ENCODE data around the gene SERPIND1.

The SERPIND1 gene

GRCh38 chr22:20829491-20830134, 55.7 kb downstream of the SERPIND1 start:
- TF ChIP-seq CTCF (IDR thresholded peaks at IDR 0.05; ENCODE audit: low read depth, low read length): no peak
- TF ChIP-seq POLR2A (IDR thresholded peaks at IDR 0.05; ENCODE audit: extremely low read depth, insufficient read length): no peak
- TF ChIP-seq MYC (IDR thresholded peaks at IDR 0.05; ENCODE audit: low read depth, low read length): no peak
- TF ChIP-seq MAX (IDR thresholded peaks at IDR 0.05; ENCODE audit: low read depth, low read length): no peak
- H3K4me3 ChIP-seq (ENCODE audit: low read depth, low read length): no peak overlapping the region
- DNase-seq (ENCODE audit: low read depth): no peak

- DNase-seq (ENCODE audit: low read depth): no peak
- no peak overlapping the region for H3K4me3 ChIP-seq (ENCODE audit: low read depth, low read length)
- TF ChIP-seq POLR2A (IDR thresholded peaks at IDR 0.05; ENCODE audit: extremely low read depth, insufficient read length) (no peak), CTCF (IDR thresholded peaks at IDR 0.05; ENCODE audit: low read depth, low read length) (no peak), MAX (IDR thresholded peaks at IDR 0.05; ENCODE audit: low read depth, low read length) (no peak), MYC (IDR thresholded peaks at IDR 0.05; ENCODE audit: low read depth, low read length) (no peak)
Observed at GRCh38 chr22:20833225-20833665, 59.3 kb downstream of the SERPIND1 start.

DNA sequence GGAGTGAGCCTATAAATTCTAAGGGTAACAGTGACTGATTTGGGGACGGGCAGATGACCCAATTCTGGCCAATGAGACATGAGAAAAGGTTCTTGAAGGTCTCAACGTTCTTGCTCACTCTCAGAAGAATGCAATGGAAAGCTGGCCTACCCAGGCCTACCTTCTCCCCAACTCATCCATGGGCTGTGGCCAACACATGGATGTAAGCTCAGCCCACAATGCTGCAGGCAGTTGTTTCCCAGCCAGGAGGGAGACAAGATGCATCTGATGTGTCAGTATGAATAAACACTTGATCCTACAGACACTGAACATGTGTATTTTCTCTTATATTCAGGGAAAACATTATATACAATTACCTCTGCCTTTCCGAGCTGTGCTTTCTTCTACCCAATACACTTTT, 60.3 kb downstream of the SERPIND1 start:
- H3K4me3 ChIP-seq (ENCODE audit: low read depth, low read length): no peak overlapping the region
- DNase-seq (ENCODE audit: low read depth): no peak
- TF ChIP-seq POLR2A (IDR thresholded peaks at IDR 0.05; ENCODE audit: extremely low read depth, insufficient read length) (no peak), CTCF (IDR thresholded peaks at IDR 0.05; ENCODE audit: low read depth, low read length) (no peak), MYC (IDR thresholded peaks at IDR 0.05; ENCODE audit: low read depth, low read length) (no peak), MAX (IDR thresholded peaks at IDR 0.05; ENCODE audit: low read depth, low read length) (no peak)

DNA sequence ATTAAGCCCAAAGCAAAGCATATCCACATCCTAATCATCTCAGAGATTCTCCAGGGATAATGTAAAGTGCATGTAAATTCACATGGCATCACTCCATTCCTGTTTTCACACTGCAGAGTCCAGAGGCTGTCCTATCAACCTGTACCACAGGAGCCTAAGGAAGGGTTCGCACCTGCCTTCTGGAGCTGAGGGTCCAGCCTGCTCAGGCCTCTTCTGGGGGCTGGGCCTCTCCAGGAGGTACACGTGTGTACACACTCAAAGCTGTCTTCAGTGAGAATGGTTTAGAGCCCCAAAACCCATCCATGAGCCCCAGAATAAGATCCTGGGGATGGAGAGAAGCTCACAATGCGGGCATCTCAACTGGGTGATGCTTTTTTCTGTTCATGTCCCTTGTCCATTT, 60.8 kb downstream of the SERPIND1 start:
- no peak overlapping the region for H3K4me3 ChIP-seq (ENCODE audit: low read depth, low read length)
- no peak for TF ChIP-seq POLR2A (IDR thresholded peaks at IDR 0.05; ENCODE audit: extremely low read depth, insufficient read length)
- TF ChIP-seq MYC (IDR thresholded peaks at IDR 0.05; ENCODE audit: low read depth, low read length): no peak
- TF ChIP-seq MAX (IDR thresholded peaks at IDR 0.05; ENCODE audit: low read depth, low read length): no peak
- TF ChIP-seq CTCF (IDR thresholded peaks at IDR 0.05; ENCODE audit: low read depth, low read length): no peak
- DNase-seq (ENCODE audit: low read depth): no peak

All from NB4 (cell line).